ENCODE data around the gene MRPL33. TPM values are rescaled to one million over a fixed set of nuclear protein-coding genes. Genes with fewer than 3 reads are reported as not detected.

Gene MRPL33
- total RNA-seq = 102 TPM

GRCh38 chr2:27771548-27772335, at the start of gene MRPL33:
MRPL33 (plus strand) TSS chr2:27771719; CDS start chr2:27771778, 59 bp downstream.

Other genes with a start within 250 kb of the MRPL33 start
- gene ZNF512, start 188.7 kb upstream of the MRPL33 start, total RNA-seq = 56.7 TPM
- gene CCDC121, start 142.7 kb upstream of the MRPL33 start, total RNA-seq = 6.7 TPM
- 36.0 TPM for gene GPN1, start 142.7 kb upstream of the MRPL33 start, total RNA-seq
- gene SUPT7L, start 108.1 kb upstream of the MRPL33 start, total RNA-seq = 34.6 TPM
- gene SLC4A1AP, start 107.8 kb upstream of the MRPL33 start, total RNA-seq = 29.5 TPM
- gene RBKS, start 118.7 kb downstream of the MRPL33 start, total RNA-seq = 4.6 TPM
- 31.6 TPM for gene BABAM2, start 119.0 kb downstream of the MRPL33 start, total RNA-seq